ENCODE results near the gene OR4P4.

OR4P4 gene
- 0 to 0.18 (median 0) reads per million in 18 experiments for total RNA-seq

DNA sequence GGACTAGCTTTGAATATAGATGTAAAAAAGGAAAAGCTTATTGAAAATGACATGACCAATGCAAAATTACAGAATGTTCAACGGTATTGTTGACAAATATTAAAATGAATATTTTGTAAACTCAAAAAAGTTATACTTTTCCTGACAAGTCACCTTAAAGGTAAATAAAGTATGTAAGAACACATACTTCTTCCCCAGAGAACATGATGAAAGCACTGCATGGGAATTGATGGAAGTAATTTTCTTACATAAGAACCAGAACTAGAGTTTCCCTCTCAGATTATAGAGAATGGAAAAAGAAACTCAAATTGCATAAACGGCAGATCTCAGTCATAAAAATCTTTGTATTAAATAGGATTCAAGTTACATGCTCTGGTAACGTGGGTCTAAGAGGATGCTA lies at the start of gene OR4P4:
OR4P4 (plus strand) TSS at position 301 of the 400 bp plus-strand sequence.
- DNase-seq = no peak

DNA sequence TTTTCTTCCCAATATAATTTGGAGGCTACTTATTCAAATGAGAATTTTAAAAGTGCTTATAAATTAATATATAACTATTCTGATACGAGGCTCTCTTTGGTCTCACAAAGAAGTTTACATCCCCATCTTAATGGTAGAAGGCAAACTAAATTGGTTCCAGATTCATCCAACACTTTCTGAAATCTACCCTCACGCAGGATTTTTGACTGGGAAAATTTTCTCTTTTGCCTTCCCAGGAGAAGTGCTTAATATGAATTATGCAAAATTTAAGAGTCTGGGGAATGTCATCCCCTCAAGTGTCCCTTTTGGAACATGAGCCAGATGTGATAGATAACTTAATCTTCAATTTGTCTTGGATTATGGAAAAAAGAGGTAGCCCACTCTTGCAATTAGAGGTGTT lies 27.4 kb upstream of the OR4P4 start, which contains the start of gene OR4C11:
OR4C11 (minus strand) TSS at position 101 of the 400 bp plus-strand sequence. CDS start 3,272 bp downstream, outside the sequence.
- DNase-seq = no peak

DNA sequence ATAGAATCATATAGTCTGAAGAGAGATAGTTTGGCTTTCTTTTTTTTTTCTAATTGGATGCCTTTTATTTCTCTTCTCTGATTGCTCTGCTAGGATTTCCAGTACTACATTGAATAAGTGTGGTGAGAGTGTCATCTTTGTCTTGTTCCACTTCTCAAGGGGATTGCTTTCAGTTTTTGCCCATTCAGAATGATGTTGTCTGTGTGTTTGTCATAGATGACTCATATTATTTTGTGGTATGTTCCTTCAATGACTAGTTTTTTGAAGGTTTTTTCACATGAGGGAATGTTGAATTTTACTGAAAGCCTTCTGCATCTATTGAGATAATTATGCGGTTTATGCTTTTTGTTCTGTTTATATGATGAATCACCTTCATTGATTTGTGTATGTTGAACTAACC lies 10.4 kb upstream of the OR4P4 start:
- no peak for DNase-seq

DNA sequence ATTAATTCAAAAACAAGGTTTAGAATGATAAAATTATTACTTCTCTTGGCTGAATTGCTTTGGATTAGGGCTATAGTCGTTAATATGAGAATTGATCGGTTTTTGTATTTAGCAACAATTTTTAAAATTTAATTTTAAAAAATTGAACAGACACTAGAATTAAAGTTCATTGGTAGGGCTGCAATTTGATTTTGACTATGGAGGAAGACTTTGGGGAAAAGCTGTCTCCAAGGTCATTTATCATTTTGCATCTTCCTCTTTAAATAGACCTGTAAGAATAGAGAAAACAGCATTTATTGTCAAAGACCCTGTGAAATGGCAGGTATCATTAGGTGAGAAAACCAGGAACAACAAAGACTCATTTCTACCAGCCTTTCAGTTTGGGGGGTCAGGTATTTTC lies 13.1 kb downstream of the OR4P4 start, which contains the start of gene OR4S2:
OR4S2 (plus strand) TSS at position 301 of the 400 bp plus-strand sequence. CDS start 2,577 bp downstream, outside the sequence.
- no peak for DNase-seq

- DNase-seq = no peak
These were observed 17.6 kb downstream of the OR4P4 start for GRCh38 chr11:55652560-55652959.

DNA sequence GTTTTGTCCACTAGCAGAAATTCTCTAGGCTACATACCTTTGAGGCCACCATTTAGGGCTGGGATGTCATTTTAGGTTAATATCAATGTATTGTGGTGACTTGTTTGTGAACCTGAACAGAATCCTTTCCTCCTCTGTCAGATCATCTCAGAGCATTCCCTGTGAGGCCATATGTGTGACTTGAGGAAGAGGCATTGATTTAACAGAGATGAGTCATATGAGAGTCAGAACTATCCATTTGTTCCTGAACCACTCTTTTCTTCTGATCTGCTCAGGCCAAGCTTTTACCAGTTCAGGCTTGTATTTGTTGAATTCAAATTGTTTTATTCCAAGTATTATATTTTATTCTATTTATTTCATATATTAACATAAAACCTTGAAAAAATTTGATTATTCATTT lies 20.2 kb downstream of the OR4P4 start:
- no peak for DNase-seq

DNA sequence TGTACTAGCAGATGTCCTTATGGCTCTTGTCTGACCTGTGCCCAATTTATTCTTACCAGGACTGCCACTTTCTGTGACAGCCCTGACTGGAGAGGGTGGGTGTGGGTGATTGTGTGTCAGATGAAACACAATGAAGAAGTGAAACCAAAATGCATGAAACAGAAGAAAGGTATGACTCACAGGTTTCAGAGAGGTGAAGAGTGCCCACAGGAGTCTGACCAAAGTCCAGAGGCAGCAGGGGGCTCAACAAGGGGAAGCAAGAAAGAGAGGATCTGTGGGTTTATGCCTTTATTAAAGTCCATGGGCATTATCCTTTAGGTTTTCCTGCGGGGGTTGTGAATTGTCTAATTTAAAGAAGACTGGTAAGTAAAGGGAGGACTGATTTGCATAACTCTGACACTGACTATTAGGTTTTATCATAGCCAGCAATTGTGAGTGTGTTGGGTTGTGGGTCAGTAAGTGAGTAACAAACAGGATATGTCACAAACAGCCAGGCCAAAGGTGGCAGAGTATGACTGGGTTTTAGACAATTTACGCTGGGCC lies 23.2 kb downstream of the OR4P4 start:
- no peak for DNase-seq

GRCh38 chr11:55658608-55659007 lies 23.7 kb downstream of the OR4P4 start:
- DNase-seq = no peak

DNA sequence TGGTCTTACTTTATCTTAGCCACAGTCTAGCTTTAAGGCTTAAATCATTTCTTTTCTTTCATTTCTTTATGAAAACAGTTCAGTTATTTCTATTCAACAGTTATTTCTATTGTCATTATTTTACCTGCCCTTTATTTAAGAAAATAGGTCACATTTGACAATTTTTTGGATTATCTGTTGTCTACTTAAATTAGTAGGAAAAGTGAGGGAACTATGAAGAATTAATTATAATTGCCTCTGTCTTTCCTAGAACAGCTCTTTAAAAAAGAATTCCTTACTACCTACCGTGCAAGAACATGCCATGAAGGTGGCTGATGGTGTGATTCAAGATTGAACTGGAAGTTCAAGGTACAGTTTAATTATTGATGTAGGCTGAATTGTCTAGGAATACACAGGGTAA lies 27.0 kb downstream of the OR4P4 start, which contains the start of gene OR4C6:
OR4C6 (plus strand) TSS at position 301 of the 400 bp plus-strand sequence. CDS start 2,966 bp downstream, outside the sequence.
- DNase-seq = no peak

DNA sequence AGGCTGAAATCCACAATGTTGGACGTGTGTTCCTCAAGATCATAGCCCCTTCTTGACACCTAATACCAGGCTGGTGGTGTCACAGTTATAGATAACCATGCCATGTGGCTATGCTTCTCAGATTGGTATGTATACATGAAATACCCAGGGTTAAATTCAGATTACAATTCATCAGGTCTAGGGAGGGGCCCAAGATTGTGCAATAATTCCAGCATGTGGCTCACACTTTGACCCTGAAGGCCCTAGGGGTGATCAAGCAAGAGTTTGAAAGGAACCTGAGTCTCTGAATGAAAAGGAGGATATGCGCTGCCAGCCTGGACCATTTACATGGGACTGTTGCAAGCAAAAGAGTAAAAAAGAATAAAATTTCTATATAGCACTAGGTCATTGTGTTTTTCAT lies 34.5 kb downstream of the OR4P4 start:
- no peak for DNase-seq

DNA sequence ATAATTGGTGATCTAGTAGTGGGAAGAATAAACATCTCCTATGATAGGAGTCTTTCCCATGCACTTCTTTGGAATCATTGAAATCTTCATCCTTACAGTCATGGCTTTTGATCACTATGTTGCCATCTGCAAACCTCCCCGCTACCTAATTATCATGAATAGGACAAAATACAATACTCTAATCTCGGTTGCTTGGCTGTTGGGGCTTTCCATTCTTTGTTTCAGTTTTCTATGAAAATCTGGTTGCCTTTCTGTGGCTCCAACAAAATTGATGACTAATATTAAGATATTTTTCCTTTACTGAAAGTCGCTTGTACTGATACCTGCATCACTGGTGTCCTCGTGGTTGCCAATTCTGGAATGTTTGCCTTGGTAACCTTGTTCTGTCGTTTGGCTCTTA lies 38.9 kb downstream of the OR4P4 start:
- no peak for DNase-seq
